Mesodermal cell (in vitro differentiated cells): ENCODE data around the gene CCDC97. TPM values are rescaled to one million over a fixed set of nuclear protein-coding genes. Genes with fewer than 3 reads are reported as not detected.

Source experiments
- H3K27ac ChIP-seq: 2 replicates; pipeline ENCODE4 v1.7.0; 2013; ENCODE audit warnings: mild to moderate bottlenecking, low read depth, low read length, moderate library complexity; ENCODE audit not compliant: severe bottlenecking
- H3K36me3 ChIP-seq: 2 replicates; pipeline ENCODE4 v1.7.1; 2013; ENCODE audit warnings: mild to moderate bottlenecking, low read length, moderate library complexity; ENCODE audit not compliant: control insufficient read depth, insufficient read depth
- H3K4me1 ChIP-seq: one replicate; pipeline ENCODE4 v1.7.1; 2013; ENCODE audit warnings: mild to moderate bottlenecking, low read length; ENCODE audit not compliant: insufficient read depth, control insufficient read depth, poor library complexity, severe bottlenecking
- H3K4me3 ChIP-seq: 2 replicates; pipeline ENCODE4 v1.7.0; 2013; ENCODE audit warnings: low read length, control low read depth, mild to moderate bottlenecking; ENCODE audit not compliant: insufficient read depth, poor library complexity, severe bottlenecking; ENCODE audit errors: extremely low read depth
- H3K9me3 ChIP-seq: 2 replicates; pipeline ENCODE4 v1.7.1; 2013; ENCODE audit warnings: mild to moderate bottlenecking, low read length, moderate library complexity; ENCODE audit not compliant: control insufficient read depth
- WGBS, 2 experiments: methylation state at CpG; one replicate each; pipeline ENCODE4 v1.1.5; 2013; ENCODE audit warnings: missing lambda C conversion rate in 2 of 2; ENCODE audit not compliant: insufficient coverage in 2 of 2; 5-methylcytosine and 5-hydroxymethylcytosine counted together
- polyA plus RNA-seq, 2 experiments: library from polyadenylated mRNA; stranded (reverse); fragments of 50-300 nt; gene quantifications; one replicate each; pipeline ENCODE4 v1.2.3, GENCODE V29; 2013

Gene CCDC97
- polyA plus RNA-seq (2013, experiment 1 of 2) = 14.6 TPM
- 13.1 TPM for polyA plus RNA-seq (2013, experiment 2 of 2)

- H3K36me3 ChIP-seq = peaks cover 61% of the 10 kb centered on the region
- H3K27ac ChIP-seq = peak within 1 kb of the TSS; percentile 94
- H3K9me3 ChIP-seq = no peaks in the 10 kb centered on the region
- H3K4me1 ChIP-seq = peaks cover 12% of the 10 kb centered on the region
- WGBS, 2 experiments = 0% methylated on average over 41 to 45 of the region's 47 CpGs
- H3K4me3 ChIP-seq = peak within 1 kb of the TSS; percentile 72
Observed at GRCh38 chr19:41310033-41310831, at the start of gene CCDC97. Gene CCDC97 (plus strand): TSS chr19:41310172. CDS start chr19:41310311, 139 bp downstream.

GRCh38 chr19:41261474-41262190 lies 48.3 kb upstream of the CCDC97 start:
- Histone ChIP-seq H3K27ac (peak overlapping the region; percentile 45), H3K36me3 (peaks cover 56% of the 10 kb centered on the region), H3K9me3 (no peaks in the 10 kb centered on the region), H3K4me1 (peaks cover 12% of the 10 kb centered on the region), H3K4me3 (peak overlapping the region; percentile 85)
- 86 to 91% methylated on average over 8 to 9 of the region's 10 CpGs for WGBS, 2 experiments

GRCh38 chr19:41263042-41263849 lies 46.7 kb upstream of the CCDC97 start:
- H3K4me3 ChIP-seq = peak overlapping the region; percentile 85
- H3K27ac ChIP-seq = peak overlapping the region; percentile 96
- WGBS, 2 experiments = 0 to 1% methylated on average over 42 to 46 of the region's 46 CpGs
- no peaks in the 10 kb centered on the region for H3K9me3 ChIP-seq
- H3K4me1 ChIP-seq = peaks cover 24% of the 10 kb centered on the region
- peaks cover 55% of the 10 kb centered on the region for H3K36me3 ChIP-seq

GRCh38 chr19:41263850-41264580 lies 46.0 kb upstream of the CCDC97 start, which contains the start of gene HNRNPUL1:
Gene HNRNPUL1 (plus strand): TSS chr19:41264372. CDS start chr19:41264504, 132 bp downstream.
- Histone ChIP-seq H3K9me3 (no peaks in the 10 kb centered on the region), H3K27ac (peak within 1 kb of the TSS; percentile 97), H3K4me1 (peaks cover 24% of the 10 kb centered on the region), H3K4me3 (peak within 1 kb of the TSS; percentile 95), H3K36me3 (peaks cover 55% of the 10 kb centered on the region)
- WGBS, 2 experiments = 0% methylated on average over 38 to 43 of the region's 55 CpGs

GRCh38 chr19:41264581-41265394 lies 45.2 kb upstream of the CCDC97 start:
- H3K4me1 ChIP-seq = peaks cover 24% of the 10 kb centered on the region
- H3K36me3 ChIP-seq = peaks cover 55% of the 10 kb centered on the region
- peak overlapping the region; percentile 95 for H3K4me3 ChIP-seq
- H3K9me3 ChIP-seq = no peaks in the 10 kb centered on the region
- whole genome bisulfite sequencing, 2 experiments = 0% methylated on average over 61 to 70 of the region's 75 CpGs
- peak overlapping the region; percentile 97 for H3K27ac ChIP-seq

GRCh38 chr19:41265395-41266153 lies 44.4 kb upstream of the CCDC97 start:
- Histone ChIP-seq H3K4me3 (peak overlapping the region; percentile 95), H3K36me3 (peaks cover 57% of the 10 kb centered on the region), H3K27ac (peak overlapping the region; percentile 97), H3K4me1 (peaks cover 24% of the 10 kb centered on the region), H3K9me3 (no peaks in the 10 kb centered on the region)
- 10 to 13% methylated on average over 17 of the region's 17 CpGs for whole genome bisulfite sequencing, 2 experiments

- WGBS, 2 experiments = 80 to 100% methylated on average over 1 to 2 of the region's 2 CpGs
- H3K4me1 ChIP-seq = peaks cover 17% of the 10 kb centered on the region
- H3K27ac ChIP-seq = no peak overlapping the region
- no peak overlapping the region for H3K4me3 ChIP-seq
- H3K9me3 ChIP-seq = no peaks in the 10 kb centered on the region
- H3K36me3 ChIP-seq = peaks cover 80% of the 10 kb centered on the region
Observed at GRCh38 chr19:41269055-41269454, 40.9 kb upstream of the CCDC97 start.

- Histone ChIP-seq H3K4me3 (no peak overlapping the region), H3K4me1 (peaks cover 17% of the 10 kb centered on the region), H3K9me3 (no peaks in the 10 kb centered on the region), H3K27ac (no peak overlapping the region), H3K36me3 (peaks cover 85% of the 10 kb centered on the region)
- 91 to 93% methylated on average over 4 to 5 of the region's 5 CpGs for WGBS, 2 experiments
Observed at GRCh38 chr19:41269571-41269970, 40.4 kb upstream of the CCDC97 start.

GRCh38 chr19:41273076-41273475 lies 36.9 kb upstream of the CCDC97 start:
- H3K4me1 ChIP-seq = no peaks in the 10 kb centered on the region
- no peak overlapping the region for H3K4me3 ChIP-seq
- peaks cover 100% of the 10 kb centered on the region for H3K36me3 ChIP-seq
- 97 to 99% methylated on average over 4 to 6 of the region's 6 CpGs for WGBS, 2 experiments
- H3K9me3 ChIP-seq = no peaks in the 10 kb centered on the region
- H3K27ac ChIP-seq = no peak overlapping the region
